ENCODE data around the gene CFAP92. TPM values are rescaled to one million over a fixed set of nuclear protein-coding genes. Genes with fewer than 3 reads are reported as not detected.

Gene CFAP92
- total and polyA plus RNA-seq, 2 donors (not counting 3 experiments of a cell fraction or from before 2014, with no cell fraction given), result 0.04 to 0.62 TPM

GRCh38 chr3:129034642-129035041 lies 40.8 kb upstream of the CFAP92 start:
- Histone ChIP-seq H3K27me3 (ENCODE audit: control insufficient read depth in 2 of 2, insufficient read depth in 2 of 2, low read length in 2 of 2) (no peaks in the 10 kb centered on the region), H3K4me2 (ENCODE audit: insufficient read depth, low read length) (no peak overlapping the region), H3K79me2 (ENCODE audit: control insufficient read depth, insufficient read depth, low read length) (no peaks in the 10 kb centered on the region), H3K9me1 (replicated peaks; ENCODE audit: control insufficient read depth, extremely low read depth, insufficient read depth, low read length) (no peaks in the 10 kb centered on the region), H3K27ac (ENCODE audit: insufficient read depth, low read depth, low read length) (no peak overlapping the region), H3K4me3 (replicated peaks in 1 of 3; ENCODE audit: insufficient read depth in 1 of 3, low read depth in 1 of 3, low read length in 3 of 3) (no peak overlapping the region), H3K9ac (replicated peaks; ENCODE audit: extremely low read depth, insufficient read depth, low read length) (no peak overlapping the region), H2AFZ (ENCODE audit: low read depth, low read length) (no peak overlapping the region), H3K36me3 (ENCODE audit: control insufficient read depth in 2 of 2, extremely low read depth in 1 of 2, insufficient read depth in 2 of 2, low read length in 2 of 2) (no peaks in the 10 kb centered on the region), H3K9me3 (replicated peaks; ENCODE audit: control insufficient read depth, insufficient read depth, low read length) (no peaks in the 10 kb centered on the region), H4K20me1 (replicated peaks; ENCODE audit: control insufficient read depth, extremely low read depth, insufficient read depth, low read length) (no peaks in the 10 kb centered on the region), H3K4me1 (ENCODE audit: control insufficient read depth, extremely low read depth, insufficient read depth, low read length) (no peaks in the 10 kb centered on the region)
- no peak for DNase-seq (ENCODE audit: low read depth, low spot score)
- TF ChIP-seq MAX (IDR thresholded peaks at IDR 0.05; ENCODE audit: insufficient read depth, insufficient read length) (peak; percentile 7), FOS (IDR thresholded peaks at IDR 0.05; ENCODE audit: borderline replicate concordance, insufficient read depth, low read length) (no peak), CTCF (IDR thresholded peaks at IDR 0.05; ENCODE audit: extremely low read depth in 1 of 2, insufficient read depth in 1 of 2, low read depth in 1 of 2, low read length in 2 of 2) (no peak)
- intact Hi-C loops (cut with micrococcal nuclease), result no loop called here
- ChIA-PET POLR2A (no interaction called here), CTCF (no interaction called here)
- BruUV-seq (replicated peaks), result no TSS peak
- dilution Hi-C loops (cut with MboI; ENCODE audit: extremely low pct_ligation_motif_present, low sequenced_read_pairs), result no loop called here
- no peak for FAIRE-seq

GRCh38 chr3:129033633-129034321 lies 39.9 kb upstream of the CFAP92 start:
- ChIA-PET CTCF (interaction anchor here (1.8 kb wide), 1 partner anchor 64 kb away, joined by 4 read pairs; no protein-coding TSS in a partner anchor), POLR2A (no interaction called here)
- no TSS peak for BruUV-seq (replicated peaks)

More at GRCh38 chr3:129033633-129034321, 39.9 kb upstream of the CFAP92 start:
- no peak overlapping the region for H2AFZ ChIP-seq (ENCODE audit: low read depth, low read length)
- H3K27ac ChIP-seq (ENCODE audit: insufficient read depth, low read depth, low read length), result no peak overlapping the region
- no peaks in the 10 kb centered on the region for H3K4me1 ChIP-seq (ENCODE audit: control insufficient read depth, extremely low read depth, insufficient read depth, low read length)
- H3K36me3 ChIP-seq (ENCODE audit: control insufficient read depth in 2 of 2, extremely low read depth in 1 of 2, insufficient read depth in 2 of 2, low read length in 2 of 2), result no peaks in the 10 kb centered on the region
- H3K9me1 ChIP-seq (replicated peaks; ENCODE audit: control insufficient read depth, extremely low read depth, insufficient read depth, low read length), result no peaks in the 10 kb centered on the region
- H3K9me3 ChIP-seq (replicated peaks; ENCODE audit: control insufficient read depth, insufficient read depth, low read length), result no peaks in the 10 kb centered on the region
- no peak overlapping the region for H3K4me2 ChIP-seq (ENCODE audit: insufficient read depth, low read length)
- intact Hi-C loops (cut with micrococcal nuclease), result no loop called here
- dilution Hi-C loops (cut with MboI; ENCODE audit: extremely low pct_ligation_motif_present, low sequenced_read_pairs), result no loop called here
- no peak overlapping the region for H3K9ac ChIP-seq (replicated peaks; ENCODE audit: extremely low read depth, insufficient read depth, low read length)
- FAIRE-seq, result no peak
- H3K4me3 ChIP-seq (replicated peaks in 1 of 3; ENCODE audit: insufficient read depth in 1 of 3, low read depth in 1 of 3, low read length in 3 of 3), result no peak overlapping the region
- H3K27me3 ChIP-seq (ENCODE audit: control insufficient read depth in 2 of 2, insufficient read depth in 2 of 2, low read length in 2 of 2), result no peaks in the 10 kb centered on the region
- DNase-seq (ENCODE audit: low read depth, low spot score), result no peak
- H3K79me2 ChIP-seq (ENCODE audit: control insufficient read depth, insufficient read depth, low read length), result no peaks in the 10 kb centered on the region
- no peak for TF ChIP-seq JUN (IDR thresholded peaks at IDR 0.05; ENCODE audit: borderline replicate concordance, insufficient read depth, insufficient read length, low read depth)
- TF ChIP-seq CTCF (IDR thresholded peaks at IDR 0.05; ENCODE audit: extremely low read depth in 1 of 2, insufficient read depth in 1 of 2, low read depth in 1 of 2, low read length in 2 of 2), result no peak
- no peak for TF ChIP-seq FOS (IDR thresholded peaks at IDR 0.05; ENCODE audit: borderline replicate concordance, insufficient read depth, low read length)
- no peak for TF ChIP-seq MAX (IDR thresholded peaks at IDR 0.05; ENCODE audit: insufficient read depth, insufficient read length)
- no peak for TF ChIP-seq GATA2 (IDR thresholded peaks at IDR 0.05; ENCODE audit: insufficient read depth, insufficient read length, low read depth, low read length)
- no peak for TF ChIP-seq POLR2AphosphoS5 (IDR thresholded peaks at IDR 0.05; ENCODE audit: insufficient read depth, low read depth, low read length)
- no peak for TF ChIP-seq POLR2A (IDR thresholded peaks at IDR 0.05; ENCODE audit: low read depth, low read length)
- TF ChIP-seq MYC (IDR thresholded peaks at IDR 0.05; ENCODE audit: low read depth, low read length), result no peak
- TF ChIP-seq EZH2 (IDR thresholded peaks at IDR 0.05; ENCODE audit: borderline replicate concordance, low read depth, low read length, severe bottlenecking), result no peak
- no peaks in the 10 kb centered on the region for H4K20me1 ChIP-seq (replicated peaks; ENCODE audit: control insufficient read depth, extremely low read depth, insufficient read depth, low read length)
